ENCODE results near the gene PNKD. TPM values are rescaled to one million over a fixed set of nuclear protein-coding genes. Genes with fewer than 3 reads are reported as not detected.

The PNKD gene
- total and polyA plus RNA-seq, 2 donors (not counting 1 experiment from before 2014, with no cell fraction given), result 27.7 to 29.1 TPM

DNA sequence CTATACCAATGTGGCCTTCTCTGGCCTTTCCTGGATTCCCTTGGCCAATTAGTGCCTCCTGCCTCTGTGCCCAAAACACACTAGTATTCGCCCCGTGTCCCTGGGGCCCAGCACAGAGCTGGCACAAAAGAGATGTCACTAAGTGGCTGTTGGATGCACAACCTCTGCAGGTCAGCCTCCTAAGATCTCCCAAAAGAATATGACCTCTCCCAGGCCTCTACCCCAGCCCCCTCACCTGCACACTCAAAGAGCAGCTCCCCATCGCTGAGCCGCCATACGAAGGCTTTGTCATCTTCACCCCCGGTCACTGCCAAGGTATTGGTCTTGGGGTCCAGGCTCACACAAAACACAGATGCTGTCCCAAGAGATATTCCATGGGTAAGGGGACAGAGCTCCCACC is 3.1 kb upstream of the PNKD start:
- TF ChIP-seq, protein P1, sequence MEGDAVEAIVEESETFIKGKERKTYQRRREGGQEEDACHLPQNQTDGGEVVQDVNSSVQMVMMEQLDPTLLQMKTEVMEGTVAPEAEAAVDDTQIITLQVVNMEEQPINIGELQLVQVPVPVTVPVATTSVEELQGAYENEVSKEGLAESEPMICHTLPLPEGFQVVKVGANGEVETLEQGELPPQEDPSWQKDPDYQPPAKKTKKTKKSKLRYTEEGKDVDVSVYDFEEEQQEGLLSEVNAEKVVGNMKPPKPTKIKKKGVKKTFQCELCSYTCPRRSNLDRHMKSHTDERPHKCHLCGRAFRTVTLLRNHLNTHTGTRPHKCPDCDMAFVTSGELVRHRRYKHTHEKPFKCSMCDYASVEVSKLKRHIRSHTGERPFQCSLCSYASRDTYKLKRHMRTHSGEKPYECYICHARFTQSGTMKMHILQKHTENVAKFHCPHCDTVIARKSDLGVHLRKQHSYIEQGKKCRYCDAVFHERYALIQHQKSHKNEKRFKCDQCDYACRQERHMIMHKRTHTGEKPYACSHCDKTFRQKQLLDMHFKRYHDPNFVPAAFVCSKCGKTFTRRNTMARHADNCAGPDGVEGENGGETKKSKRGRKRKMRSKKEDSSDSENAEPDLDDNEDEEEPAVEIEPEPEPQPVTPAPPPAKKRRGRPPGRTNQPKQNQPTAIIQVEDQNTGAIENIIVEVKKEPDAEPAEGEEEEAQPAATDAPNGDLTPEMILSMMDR (conservative IDR thresholded peaks at IDR 0.05 in 1 of 2, IDR thresholded peaks at IDR 0.05 in 1 of 2; ENCODE audit: low read depth in 1 of 2, low read length in 2 of 2), result no peak
- no peak for TF ChIP-seq EZH2 (IDR thresholded peaks at IDR 0.05; ENCODE audit: low read length, missing control alignments)
- Histone ChIP-seq H3K27me3 (ENCODE audit: control insufficient read depth, insufficient read depth, low read length) (no peaks in the 10 kb centered on the region), H2AFZ (ENCODE audit: low read length) (no peak overlapping the region), H4K20me1 (ENCODE audit: control insufficient read depth, extremely low read depth, insufficient read depth, low read length) (no peaks in the 10 kb centered on the region), H3K9ac (ENCODE audit: insufficient read depth, low read length) (no peak overlapping the region), H3K9me3 (ENCODE audit: control insufficient read depth, insufficient read depth, low read depth, low read length) (no peaks in the 10 kb centered on the region), H3K27ac (ENCODE audit: insufficient read depth, low read length) (no peak overlapping the region), H3K4me3 (replicated peaks in 1 of 4; ENCODE audit: control extremely low read depth in 1 of 4, insufficient read depth in 1 of 4, low read depth in 3 of 4, low read length in 4 of 4) (no peak overlapping the region), H3K4me1 (ENCODE audit: control insufficient read depth, extremely low read depth, insufficient read depth, low read length) (peaks cover 4% of the 10 kb centered on the region), H3K79me2 (ENCODE audit: control insufficient read depth, insufficient read depth, low read length) (peaks cover 16% of the 10 kb centered on the region), H3K4me2 (ENCODE audit: extremely low read depth, insufficient read depth, low read length) (no peak overlapping the region), H3K36me3 (ENCODE audit: control insufficient read depth, insufficient read depth, low read length) (peaks cover 11% of the 10 kb centered on the region)
- DNase-seq (ENCODE audit: low read depth in 2 of 2), result no peak

DNA sequence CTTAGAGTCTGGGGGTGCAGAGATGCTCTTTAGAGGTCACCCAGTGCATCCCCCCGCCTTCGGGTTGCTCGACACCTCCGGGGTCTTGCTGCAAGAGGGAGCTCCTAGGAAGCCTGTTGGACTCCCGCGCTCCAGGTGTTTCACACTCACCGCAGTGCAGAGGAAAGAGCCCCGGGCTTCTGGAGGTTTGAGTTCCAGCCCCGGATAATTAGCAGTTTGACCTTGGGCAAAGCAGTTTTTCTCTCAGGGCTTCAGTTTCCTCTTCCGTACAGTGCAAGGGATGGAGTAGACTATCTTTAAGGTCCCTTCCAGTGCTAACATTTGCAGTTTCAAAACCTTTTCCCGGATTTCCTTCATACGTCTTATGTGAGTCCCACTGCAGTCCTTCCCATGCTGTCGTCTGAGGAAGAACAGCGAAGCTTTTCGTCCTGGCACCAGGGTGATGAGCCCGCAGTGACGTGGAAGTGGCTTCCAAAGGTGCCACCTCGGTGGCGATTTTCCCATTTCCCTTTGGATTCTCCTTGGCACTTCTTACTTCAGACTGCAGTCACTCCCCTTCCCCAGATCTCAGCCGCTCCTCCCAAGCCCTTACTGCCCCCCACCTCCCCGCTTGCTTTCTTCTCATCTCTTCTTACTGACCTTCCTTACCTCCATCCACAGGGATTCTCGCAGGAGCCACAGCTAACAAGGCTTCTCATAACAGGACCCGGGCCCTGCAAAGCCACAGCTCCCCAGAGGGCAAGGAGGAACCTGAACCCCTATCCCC is 585 bp downstream of the PNKD start:
- Histone ChIP-seq H3K4me3 (replicated peaks in 1 of 4; ENCODE audit: control extremely low read depth in 1 of 4, insufficient read depth in 1 of 4, low read depth in 3 of 4, low read length in 4 of 4) (peak overlapping the region; percentile 78 to 96 (median 87)), H3K27ac (ENCODE audit: insufficient read depth, low read length) (peak overlapping the region; percentile 30), H3K4me2 (ENCODE audit: extremely low read depth, insufficient read depth, low read length) (peak overlapping the region; percentile 97), H3K79me2 (ENCODE audit: control insufficient read depth, insufficient read depth, low read length) (peaks cover 16% of the 10 kb centered on the region), H2AFZ (ENCODE audit: low read length) (peak overlapping the region; percentile 15), H4K20me1 (ENCODE audit: control insufficient read depth, extremely low read depth, insufficient read depth, low read length) (no peaks in the 10 kb centered on the region), H3K9ac (ENCODE audit: insufficient read depth, low read length) (peak overlapping the region; percentile 39), H3K36me3 (ENCODE audit: control insufficient read depth, insufficient read depth, low read length) (peaks cover 15% of the 10 kb centered on the region), H3K27me3 (ENCODE audit: control insufficient read depth, insufficient read depth, low read length) (no peaks in the 10 kb centered on the region), H3K9me3 (ENCODE audit: control insufficient read depth, insufficient read depth, low read depth, low read length) (no peaks in the 10 kb centered on the region), H3K4me1 (ENCODE audit: control insufficient read depth, extremely low read depth, insufficient read depth, low read length) (peaks cover 11% of the 10 kb centered on the region)
- TF ChIP-seq EZH2 (IDR thresholded peaks at IDR 0.05; ENCODE audit: low read length, missing control alignments), result no peak
- TF ChIP-seq, protein P1 (conservative IDR thresholded peaks at IDR 0.05 in 1 of 2, IDR thresholded peaks at IDR 0.05 in 1 of 2; ENCODE audit: low read depth in 1 of 2, low read length in 2 of 2), result no peak
- DNase-seq (ENCODE audit: low read depth in 2 of 2), result no peak

DNA sequence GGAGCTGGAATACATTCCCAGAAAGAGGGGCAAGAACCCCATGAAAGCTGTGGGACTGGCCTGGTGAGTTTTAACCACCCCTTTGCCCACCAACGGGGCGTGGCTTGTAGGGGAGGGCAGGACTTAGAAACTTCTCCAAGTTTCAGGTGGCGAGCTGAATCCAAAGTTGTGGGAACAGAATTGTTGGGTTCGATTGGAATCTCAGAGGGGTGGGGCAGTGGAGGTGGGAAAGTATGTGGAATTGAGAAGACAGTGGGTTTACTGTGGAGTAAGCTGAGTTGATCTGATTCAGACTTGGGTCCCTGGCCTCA is 1.1 kb downstream of the PNKD start:
- Histone ChIP-seq H3K36me3 (ENCODE audit: control insufficient read depth, insufficient read depth, low read length) (peaks cover 19% of the 10 kb centered on the region), H3K9me3 (ENCODE audit: control insufficient read depth, insufficient read depth, low read depth, low read length) (no peaks in the 10 kb centered on the region), H2AFZ (ENCODE audit: low read length) (no peak overlapping the region), H3K4me1 (ENCODE audit: control insufficient read depth, extremely low read depth, insufficient read depth, low read length) (peaks cover 11% of the 10 kb centered on the region), H3K79me2 (ENCODE audit: control insufficient read depth, insufficient read depth, low read length) (peaks cover 16% of the 10 kb centered on the region), H3K4me2 (ENCODE audit: extremely low read depth, insufficient read depth, low read length) (peak overlapping the region; percentile 97), H3K9ac (ENCODE audit: insufficient read depth, low read length) (no peak overlapping the region), H3K4me3 (replicated peaks in 1 of 4; ENCODE audit: control extremely low read depth in 1 of 4, insufficient read depth in 1 of 4, low read depth in 3 of 4, low read length in 4 of 4) (peak overlapping the region; percentile 78 to 96 (median 87)), H3K27ac (ENCODE audit: insufficient read depth, low read length) (peak overlapping the region; percentile 30), H3K27me3 (ENCODE audit: control insufficient read depth, insufficient read depth, low read length) (no peaks in the 10 kb centered on the region), H4K20me1 (ENCODE audit: control insufficient read depth, extremely low read depth, insufficient read depth, low read length) (no peaks in the 10 kb centered on the region)
- TF ChIP-seq, protein P1 (conservative IDR thresholded peaks at IDR 0.05 in 1 of 2, IDR thresholded peaks at IDR 0.05 in 1 of 2; ENCODE audit: low read depth in 1 of 2, low read length in 2 of 2), result no peak
- no peak for TF ChIP-seq EZH2 (IDR thresholded peaks at IDR 0.05; ENCODE audit: low read length, missing control alignments)
- DNase-seq (ENCODE audit: low read depth in 2 of 2), result no peak
